NB4 (cell line): Measurements from ENCODE around the gene PIEZO2.

Source experiments
- DNase-seq: peaks from one replicate; pipeline ENCODE4 v3.0.0; 2010; ENCODE audit warnings: low read depth
- H3K4me3 ChIP-seq: one replicate; pipeline ENCODE4 v1.5.1; 2011; ENCODE audit warnings: mild to moderate bottlenecking, low read depth, low read length, moderate library complexity
- MYC ChIP-seq: IDR thresholded peaks from 2 replicates; pipeline ENCODE4 v1.6.1; 2011; ENCODE audit warnings: low read depth, low read length
- POLR2A ChIP-seq: IDR thresholded peaks from 2 replicates; pipeline ENCODE4 v1.6.1; 2011; ENCODE audit warnings: mild to moderate bottlenecking; ENCODE audit not compliant: insufficient read length; ENCODE audit errors: extremely low read depth
- TF ChIP-seq, protein P1 (sequence below): IDR thresholded peaks from 2 replicates; pipeline ENCODE4 v1.6.1; 2011; ENCODE audit warnings: low read depth, low read length
- TF ChIP-seq, protein P2 (sequence below): IDR thresholded peaks from one replicate; pipeline ENCODE4 v1.5.1; 2012; ENCODE audit warnings: low read depth, low read length

PIEZO2 gene

DNA sequence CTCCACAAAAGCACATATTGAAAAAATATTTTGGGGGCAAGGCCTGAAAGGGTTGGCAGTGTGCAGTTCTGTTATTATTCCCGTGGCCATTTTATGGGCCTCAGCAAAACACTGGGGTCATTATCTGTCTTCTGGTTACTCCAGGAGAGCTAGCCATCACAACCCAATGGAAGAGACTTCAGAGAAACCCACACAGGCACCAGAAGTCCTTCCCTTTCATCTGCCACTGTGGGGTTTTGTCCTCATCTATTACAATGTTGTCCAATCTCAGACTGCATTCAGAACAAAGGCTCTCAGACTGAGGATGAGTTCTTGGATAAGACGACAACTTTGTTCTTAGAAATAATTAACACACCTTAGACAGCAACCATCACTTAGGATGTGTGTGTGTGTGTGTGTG, 98.4 kb downstream of the PIEZO2 start:
- H3K4me3 ChIP-seq: no peak overlapping the region
- TF ChIP-seq MYC: no peak
- no peak for DNase-seq

DNA sequence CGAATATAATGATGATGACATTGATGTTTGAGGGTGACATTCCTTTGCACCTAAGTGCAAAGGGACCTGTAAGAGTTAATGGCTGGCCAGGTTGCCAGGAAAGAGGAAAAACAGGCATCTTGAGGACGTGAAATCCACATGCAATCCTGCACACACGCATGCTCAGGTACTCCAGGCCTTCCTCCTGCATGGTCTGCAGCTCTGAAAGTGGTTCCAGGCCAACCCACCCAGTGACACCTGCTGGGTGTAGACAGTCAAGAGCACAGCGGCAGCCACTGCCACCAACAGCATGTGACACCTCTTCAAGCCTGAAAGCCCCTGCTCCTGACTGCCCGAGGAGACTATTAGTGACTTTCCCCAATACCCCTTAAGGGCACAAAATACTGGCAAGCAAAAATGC, 101.6 kb downstream of the PIEZO2 start:
- no peak for TF ChIP-seq POLR2A
- TF ChIP-seq, protein P1, sequence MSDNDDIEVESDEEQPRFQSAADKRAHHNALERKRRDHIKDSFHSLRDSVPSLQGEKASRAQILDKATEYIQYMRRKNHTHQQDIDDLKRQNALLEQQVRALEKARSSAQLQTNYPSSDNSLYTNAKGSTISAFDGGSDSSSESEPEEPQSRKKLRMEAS: no peak
- no peak for TF ChIP-seq MYC
- TF ChIP-seq, protein P2, sequence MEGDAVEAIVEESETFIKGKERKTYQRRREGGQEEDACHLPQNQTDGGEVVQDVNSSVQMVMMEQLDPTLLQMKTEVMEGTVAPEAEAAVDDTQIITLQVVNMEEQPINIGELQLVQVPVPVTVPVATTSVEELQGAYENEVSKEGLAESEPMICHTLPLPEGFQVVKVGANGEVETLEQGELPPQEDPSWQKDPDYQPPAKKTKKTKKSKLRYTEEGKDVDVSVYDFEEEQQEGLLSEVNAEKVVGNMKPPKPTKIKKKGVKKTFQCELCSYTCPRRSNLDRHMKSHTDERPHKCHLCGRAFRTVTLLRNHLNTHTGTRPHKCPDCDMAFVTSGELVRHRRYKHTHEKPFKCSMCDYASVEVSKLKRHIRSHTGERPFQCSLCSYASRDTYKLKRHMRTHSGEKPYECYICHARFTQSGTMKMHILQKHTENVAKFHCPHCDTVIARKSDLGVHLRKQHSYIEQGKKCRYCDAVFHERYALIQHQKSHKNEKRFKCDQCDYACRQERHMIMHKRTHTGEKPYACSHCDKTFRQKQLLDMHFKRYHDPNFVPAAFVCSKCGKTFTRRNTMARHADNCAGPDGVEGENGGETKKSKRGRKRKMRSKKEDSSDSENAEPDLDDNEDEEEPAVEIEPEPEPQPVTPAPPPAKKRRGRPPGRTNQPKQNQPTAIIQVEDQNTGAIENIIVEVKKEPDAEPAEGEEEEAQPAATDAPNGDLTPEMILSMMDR: no peak
- DNase-seq: no peak
- H3K4me3 ChIP-seq: no peak overlapping the region

DNA sequence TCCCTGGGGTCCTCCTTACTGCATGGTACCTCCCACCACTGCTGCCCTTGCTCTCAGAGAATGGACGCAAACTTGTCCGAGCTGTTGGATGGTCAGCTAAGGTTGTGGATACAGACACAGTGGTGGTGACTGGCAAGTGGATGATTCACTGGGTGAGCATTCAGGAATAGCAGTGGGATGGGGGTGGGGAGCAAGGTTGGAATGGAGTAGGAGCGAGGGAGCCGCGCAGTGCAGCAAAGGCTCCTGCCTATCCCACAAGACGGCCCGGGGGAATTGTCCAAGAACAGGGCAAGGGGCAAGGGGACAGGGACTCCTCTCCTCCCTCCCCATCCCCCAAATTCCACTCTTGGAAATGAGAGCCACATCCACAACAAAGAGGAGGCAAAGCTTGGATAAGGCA, 102.2 kb downstream of the PIEZO2 start:
- TF ChIP-seq, protein P1: no peak
- TF ChIP-seq MYC (no peak), POLR2A (no peak)
- TF ChIP-seq, protein P2: no peak
- no peak for DNase-seq
- no peak overlapping the region for H3K4me3 ChIP-seq

DNA sequence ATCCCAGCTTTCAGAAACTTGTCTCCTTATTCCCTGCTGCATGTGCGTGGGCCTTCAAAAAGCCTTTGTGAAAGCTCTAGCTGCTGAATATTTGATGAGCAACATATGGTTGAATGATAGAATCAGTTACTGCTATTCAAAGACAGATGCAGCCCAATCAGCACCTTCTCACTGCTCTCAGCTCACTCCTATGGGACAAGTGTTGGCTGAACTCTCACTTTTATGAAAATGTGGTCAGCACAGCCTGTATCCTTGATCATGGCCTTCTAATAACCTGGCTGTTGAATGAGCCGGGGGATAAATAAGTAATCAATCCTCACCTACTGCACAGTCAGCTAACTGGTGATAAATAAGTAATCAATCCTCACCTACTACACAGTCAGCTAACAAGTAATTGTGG, 103.2 kb downstream of the PIEZO2 start:
- TF ChIP-seq, protein P2: no peak
- no peak for TF ChIP-seq POLR2A
- TF ChIP-seq, protein P1: no peak
- no peak for TF ChIP-seq MYC
- H3K4me3 ChIP-seq: no peak overlapping the region
- no peak for DNase-seq

DNA sequence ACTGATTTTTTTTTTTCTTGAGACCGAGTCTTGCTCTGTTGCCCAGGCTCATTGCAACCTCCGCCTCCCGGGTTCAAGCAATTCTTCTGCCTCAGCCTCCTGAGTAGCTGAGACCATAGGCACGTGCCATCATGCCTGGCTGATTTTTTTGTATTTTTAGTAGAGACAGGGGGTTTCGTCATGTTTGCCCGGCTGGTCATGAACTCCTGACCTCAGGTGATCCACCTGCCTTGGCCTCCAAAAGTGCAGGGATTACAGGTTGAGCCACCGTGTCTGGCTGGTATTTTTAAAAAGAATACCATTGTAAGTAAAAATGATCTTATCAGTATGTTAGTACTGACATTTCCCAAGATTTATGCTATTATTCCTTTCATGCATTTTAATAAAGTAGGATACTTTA, 105.7 kb downstream of the PIEZO2 start:
- no peak for DNase-seq
- TF ChIP-seq POLR2A (no peak), MYC (no peak)
- TF ChIP-seq, protein P1: no peak
- TF ChIP-seq, protein P2: no peak
- H3K4me3 ChIP-seq: no peak overlapping the region

DNA sequence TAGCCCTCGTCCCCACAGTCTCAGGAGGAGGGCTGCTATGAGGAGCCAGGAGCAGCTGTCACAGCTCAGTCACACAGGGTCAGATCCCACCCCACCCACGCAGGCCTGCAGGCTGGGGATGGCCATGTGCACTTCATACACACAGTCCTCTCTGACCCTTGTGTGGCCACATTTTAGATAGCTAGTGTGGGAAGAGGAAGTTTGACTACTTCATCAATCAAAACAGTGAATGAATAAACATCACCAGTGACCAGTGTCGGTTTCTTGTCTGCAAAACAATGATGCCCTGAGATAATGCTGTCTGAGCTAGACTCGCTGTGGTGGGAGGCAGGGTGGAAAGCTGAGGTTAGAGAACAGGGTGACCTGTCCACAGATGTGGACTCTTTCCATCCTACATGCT, 107.1 kb downstream of the PIEZO2 start:
- H3K4me3 ChIP-seq: no peak overlapping the region
- TF ChIP-seq, protein P2: no peak
- TF ChIP-seq POLR2A: no peak
- TF ChIP-seq MYC: no peak
- DNase-seq: no peak
